Karpas-422 (cell line): Measurements from ENCODE around the gene BAD. TPM values are rescaled to one million over a fixed set of nuclear protein-coding genes. Genes with fewer than 3 reads are reported as not detected.
A peak's percentile ranks its signal among the peaks of the same experiment; 100 is the strongest.
"Not testable (repeated sequence)": the region's sequence is repeated elsewhere in the genome, so short reads cannot be mapped to it uniquely, and the experiment has no call there.

Experiments
- DNase-seq: peaks from one replicate; pipeline ENCODE4 v3.0.0-alpha.2; 2015
- H2AFZ ChIP-seq: fragments of 200-600 bp; sonication (generic); 2 replicates; pipeline ENCODE4 v1.6.1; 2014; ENCODE audit warnings: antibody characterized with exemption, low read length, mixed read lengths
- H3K27ac ChIP-seq: fragments of 200-600 bp; sonication (generic); 2 replicates; pipeline ENCODE4 v1.5.1; 2014; ENCODE audit warnings: mild to moderate bottlenecking, low read length, moderate library complexity
- H3K27me3 ChIP-seq: fragments of 200-600 bp; sonication (generic); 2 replicates; pipeline ENCODE4 v1.6.1; 2014; ENCODE audit warnings: low read length, mixed read lengths
- H3K36me3 ChIP-seq: fragments of 200-600 bp; sonication (generic); 2 replicates; pipeline ENCODE4 v1.6.1; 2014; ENCODE audit warnings: low read length, mixed read lengths; ENCODE audit not compliant: insufficient read depth
- H3K4me1 ChIP-seq: fragments of 200-600 bp; sonication (generic); 2 replicates; pipeline ENCODE4 v1.6.1; 2014; ENCODE audit warnings: mild to moderate bottlenecking, low read length, mixed read lengths
- H3K4me2 ChIP-seq: fragments of 200-600 bp; sonication (generic); 2 replicates; pipeline ENCODE4 v1.6.1; 2014; ENCODE audit warnings: low read length, low read depth, mild to moderate bottlenecking; ENCODE audit not compliant: poor library complexity, severe bottlenecking
- H3K4me3 ChIP-seq: fragments of 200-600 bp; sonication (generic); 2 replicates; pipeline ENCODE4 v1.5.1; 2014; ENCODE audit warnings: mild to moderate bottlenecking, antibody characterized with exemption, low read length, mixed read lengths
- H3K79me2 ChIP-seq: fragments of 200-600 bp; sonication (generic); 2 replicates; pipeline ENCODE4 v1.6.1; 2014; ENCODE audit warnings: mild to moderate bottlenecking, low read length, mixed read lengths
- H3K9ac ChIP-seq: fragments of 200-600 bp; sonication (generic); 2 replicates; pipeline ENCODE4 v1.6.0; 2014; ENCODE audit warnings: low read length
- H3K9me2 ChIP-seq: fragments of 200-600 bp; sonication (generic), shearing (Covaris generic); replicated peaks from 2 replicates; pipeline ENCODE4 v1.6.0; 2014; ENCODE audit warnings: mild to moderate bottlenecking, low read length, moderate library complexity; ENCODE audit not compliant: insufficient read depth
- H3K9me3 ChIP-seq: fragments of 300-700, 200-600 bp; sonication (generic); 2 replicates; pipeline ENCODE4 v1.6.1; 2014; ENCODE audit warnings: low read length, mixed read lengths
- H4K20me1 ChIP-seq: fragments of 200-600 bp; sonication (generic); 2 replicates; pipeline ENCODE4 v1.6.1; 2014; ENCODE audit warnings: mild to moderate bottlenecking, antibody characterized with exemption, low read length, low read depth; ENCODE audit not compliant: insufficient read depth
- total RNA-seq: library from RNA; depleted of rRNA; stranded (reverse); fragments of >200 nt; shearing (Covaris generic); gene quantifications from 2 replicates; pipeline ENCODE4 v1.2.3, GENCODE V29; 2014; ENCODE audit warnings: low replicate concordance

The BAD gene
- total RNA-seq, 1 experiment from 2014 or later = 45.3 TPM

GRCh38 chr11:64323984-64324383, 39.5 kb upstream of the BAD start:
- not testable (repeated sequence) for H3K79me2 ChIP-seq, H3K27me3 ChIP-seq, H3K4me1 ChIP-seq, H3K9me2 ChIP-seq, H3K4me3 ChIP-seq, H2AFZ ChIP-seq, H3K27ac ChIP-seq, H3K36me3 ChIP-seq, DNase-seq, H3K4me2 ChIP-seq, H3K9ac ChIP-seq, H3K9me3 ChIP-seq, H4K20me1 ChIP-seq

GRCh38 chr11:64323373-64323772, 38.9 kb upstream of the BAD start:
- Histone ChIP-seq H3K79me2 (peaks cover 12% of the 10 kb centered on the region), H3K27ac (no peak overlapping the region), H3K9me3 (no peaks in the 10 kb centered on the region), H3K36me3 (peaks cover 6% of the 10 kb centered on the region; the same call in 1 of the 2 replicates), H3K4me3 (no peak overlapping the region), H3K9ac (no peak overlapping the region), H3K27me3 (no peaks in the 10 kb centered on the region), H3K9me2 (no peaks in the 10 kb centered on the region), H3K4me1 (peaks cover 10% of the 10 kb centered on the region), H3K4me2 (no peak overlapping the region), H2AFZ (no peak overlapping the region), H4K20me1 (no peaks in the 10 kb centered on the region)
- no peak for DNase-seq

- no peak overlapping the region for H3K27ac ChIP-seq
- peaks cover 10% of the 10 kb centered on the region for H3K4me1 ChIP-seq
- no peak overlapping the region for H3K4me3 ChIP-seq
- no peak for DNase-seq
- H3K9me3 ChIP-seq = no peaks in the 10 kb centered on the region
- H3K36me3 ChIP-seq = peaks cover 6% of the 10 kb centered on the region; the same call in 1 of the 2 replicates
- no peaks in the 10 kb centered on the region for H3K9me2 ChIP-seq
- no peaks in the 10 kb centered on the region for H3K27me3 ChIP-seq
- peaks cover 14% of the 10 kb centered on the region for H3K79me2 ChIP-seq
- no peak overlapping the region for H3K4me2 ChIP-seq
- H4K20me1 ChIP-seq = no peaks in the 10 kb centered on the region
- H2AFZ ChIP-seq = no peak overlapping the region
- no peak overlapping the region for H3K9ac ChIP-seq
Observed at GRCh38 chr11:64322925-64323260, 38.4 kb upstream of the BAD start.

- H3K4me1 ChIP-seq = peaks cover 12% of the 10 kb centered on the region
- peaks cover 14% of the 10 kb centered on the region for H3K79me2 ChIP-seq
- H4K20me1 ChIP-seq = no peaks in the 10 kb centered on the region
- no peak for DNase-seq
- no peaks in the 10 kb centered on the region for H3K27me3 ChIP-seq
- no peak overlapping the region for H3K4me3 ChIP-seq
- no peaks in the 10 kb centered on the region for H3K9me2 ChIP-seq
- H3K4me2 ChIP-seq = no peak overlapping the region
- H3K36me3 ChIP-seq = peaks cover 6% of the 10 kb centered on the region; the same call in 1 of the 2 replicates
- H3K27ac ChIP-seq = no peak overlapping the region
- H3K9ac ChIP-seq = no peak overlapping the region
- H3K9me3 ChIP-seq = no peaks in the 10 kb centered on the region
- no peak overlapping the region for H2AFZ ChIP-seq
Observed at GRCh38 chr11:64321533-64321932, 37.1 kb upstream of the BAD start.

GRCh38 chr11:64321026-64321425, 36.6 kb upstream of the BAD start:
- no peak for DNase-seq
- no peak overlapping the region for H3K4me2 ChIP-seq
- H3K9me3 ChIP-seq = no peaks in the 10 kb centered on the region
- no peaks in the 10 kb centered on the region for H3K27me3 ChIP-seq
- H3K9ac ChIP-seq = no peak overlapping the region
- no peak overlapping the region for H2AFZ ChIP-seq
- H3K4me1 ChIP-seq = peaks cover 16% of the 10 kb centered on the region
- H3K36me3 ChIP-seq = peaks cover 6% of the 10 kb centered on the region; the same call in 1 of the 2 replicates
- no peak overlapping the region for H3K4me3 ChIP-seq
- no peaks in the 10 kb centered on the region for H3K9me2 ChIP-seq
- no peak overlapping the region for H3K27ac ChIP-seq
- no peaks in the 10 kb centered on the region for H4K20me1 ChIP-seq
- peaks cover 14% of the 10 kb centered on the region for H3K79me2 ChIP-seq

- Histone ChIP-seq H3K4me2 (no peak overlapping the region), H3K9me3 (no peaks in the 10 kb centered on the region), H2AFZ (no peak overlapping the region), H3K36me3 (peaks cover 7% of the 10 kb centered on the region; the same call in 1 of the 2 replicates), H3K27ac (no peak overlapping the region), H3K4me1 (peaks cover 21% of the 10 kb centered on the region), H3K27me3 (no peaks in the 10 kb centered on the region), H3K79me2 (peaks cover 14% of the 10 kb centered on the region), H3K9me2 (no peaks in the 10 kb centered on the region), H3K4me3 (no peak overlapping the region), H4K20me1 (0 out of 2 replicates have a peak, but pooled peaks cover under 1% of the 10 kb centered on the region), H3K9ac (no peak overlapping the region)
- DNase-seq = no peak
Observed at GRCh38 chr11:64320556-64320955, 36.1 kb upstream of the BAD start.

GRCh38 chr11:64318766-64319761, 34.6 kb upstream of the BAD start:
- no peaks in the 10 kb centered on the region for H3K9me2 ChIP-seq
- peaks cover 14% of the 10 kb centered on the region for H3K79me2 ChIP-seq
- peak overlapping the region; percentile 81 for H3K27ac ChIP-seq
- H3K9me3 ChIP-seq = no peaks in the 10 kb centered on the region
- peaks cover 31% of the 10 kb centered on the region for H3K4me1 ChIP-seq
- no peak overlapping the region for H2AFZ ChIP-seq
- peak overlapping the region; percentile 96 for H3K4me2 ChIP-seq
- H3K9ac ChIP-seq = peak overlapping the region; percentile 99
- no peaks in the 10 kb centered on the region for H3K27me3 ChIP-seq
- no peak for DNase-seq
- H3K36me3 ChIP-seq = peaks cover 11% of the 10 kb centered on the region; the same call in 1 of the 2 replicates
- H4K20me1 ChIP-seq = 0 out of 2 replicates have a peak, but pooled peaks cover 5% of the 10 kb centered on the region
- peak overlapping the region; percentile 93 for H3K4me3 ChIP-seq

- Histone ChIP-seq H4K20me1 (0 out of 2 replicates have a peak, but pooled peaks cover 5% of the 10 kb centered on the region), H3K79me2 (peaks cover 14% of the 10 kb centered on the region), H3K9me2 (no peaks in the 10 kb centered on the region), H3K9ac (peak within 1 kb of the TSS; percentile 99), H3K27ac (peak within 1 kb of the TSS; percentile 81), H3K27me3 (no peaks in the 10 kb centered on the region), H3K4me2 (peak within 1 kb of the TSS; percentile 96), H3K4me3 (peak within 1 kb of the TSS; percentile 93), H3K36me3 (peaks cover 11% of the 10 kb centered on the region; the same call in 1 of the 2 replicates), H3K4me1 (peaks cover 38% of the 10 kb centered on the region), H3K9me3 (no peaks in the 10 kb centered on the region), H2AFZ (no peak within 1 kb of the TSS)
- peak; percentile 98 for DNase-seq
Observed at GRCh38 chr11:64317961-64318765, 33.7 kb upstream of the BAD start, which contains the start of gene PRDX5. Gene PRDX5, plus strand, starts transcription at chr11:64318121. Its CDS starts 95 bp downstream, at chr11:64318216.
